ENCODE measurements around the gene IGF2.

The IGF2 gene

DNA sequence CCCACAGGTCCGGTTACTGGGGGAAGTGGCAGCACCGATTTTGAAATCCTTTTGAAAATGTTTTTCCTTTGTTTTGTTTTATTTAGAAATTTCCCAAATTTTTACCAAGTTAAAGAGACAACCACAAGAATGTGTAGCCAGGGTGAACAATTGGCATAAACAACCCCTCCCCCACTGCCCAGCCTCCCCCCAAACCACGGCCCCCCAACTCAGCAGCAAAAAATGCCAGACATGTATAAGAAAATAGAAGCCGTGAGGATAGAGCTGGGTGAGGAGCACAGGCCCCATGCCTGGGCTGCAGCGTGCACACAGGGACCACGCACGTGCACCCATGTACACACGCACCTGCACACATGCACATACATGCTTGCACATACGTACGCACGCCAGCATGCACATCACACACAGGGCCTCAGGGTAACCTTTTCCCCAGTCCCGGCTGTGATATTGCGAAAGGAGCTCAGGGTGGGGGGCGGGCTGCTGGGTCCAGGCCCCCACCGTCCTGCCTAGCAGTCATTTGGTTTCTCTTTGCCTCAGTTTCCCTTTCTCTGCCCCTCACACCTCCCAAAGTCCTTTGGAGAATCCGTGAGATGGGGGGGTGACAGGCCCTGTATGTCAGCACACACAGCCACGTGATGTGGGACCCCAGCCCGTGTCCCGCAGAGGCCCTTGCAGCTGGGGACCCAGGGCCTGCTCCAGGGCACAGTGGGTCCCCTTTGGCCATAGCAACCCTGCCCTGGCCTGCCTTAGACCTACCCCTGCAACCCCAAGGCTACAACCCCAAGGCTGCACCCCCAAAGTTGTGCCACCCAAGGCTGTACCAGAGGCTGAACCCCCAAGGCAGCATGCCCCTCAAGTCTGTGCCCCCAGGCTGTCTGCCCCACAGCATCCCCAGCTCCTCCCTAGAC is 42.9 kb downstream of the IGF2 start:
- Histone ChIP-seq H3K14ac (ENCODE audit: low read length) (no peak overlapping the region), H3K4me3 (ENCODE audit: low read depth, low read length) (no peak overlapping the region), H3K9ac (ENCODE audit: low read length) (no peak overlapping the region), H3K79me1 (ENCODE audit: low read length) (no peaks in the 10 kb centered on the region), H4K12ac (ENCODE audit: low read depth, low read length) (no peak overlapping the region), H3K9me3 (ENCODE audit: insufficient read depth, low read depth, low read length) (peaks cover 9% of the 10 kb centered on the region), H4K91ac (ENCODE audit: low read depth, low read length) (no peak overlapping the region), H2BK120ac (ENCODE audit: insufficient read depth, low read length, poor library complexity) (no peak overlapping the region), H3K27me3 (ENCODE audit: insufficient read depth, low read length) (no peaks in the 10 kb centered on the region), H2AFZ (ENCODE audit: insufficient read depth, low read length, poor library complexity) (no peak overlapping the region), H3K4me1 (ENCODE audit: control insufficient read depth in 1 of 2, insufficient read depth in 2 of 2, low read length in 2 of 2) (peaks cover 0 to 2% of the 10 kb centered on the region in 2 experiments), H3K4ac (ENCODE audit: low read depth, low read length) (no peak overlapping the region), H3K79me2 (ENCODE audit: control insufficient read depth, insufficient read depth, low read length, poor library complexity) (no peaks in the 10 kb centered on the region), H2BK5ac (ENCODE audit: low read depth, low read length, poor library complexity) (no peak overlapping the region), H3K4me2 (ENCODE audit: low read length) (no peak overlapping the region), H3K36me3 (ENCODE audit: control insufficient read depth in 1 of 2, insufficient read depth in 2 of 2, low read length in 2 of 2) (no peaks in the 10 kb centered on the region), H4K8ac (ENCODE audit: low read depth, low read length) (no peak overlapping the region), H3K23ac (ENCODE audit: low read length) (no peak overlapping the region), H3K18ac (ENCODE audit: low read length) (no peak overlapping the region), H2AK5ac (ENCODE audit: low read length) (no peak overlapping the region), H2BK12ac (ENCODE audit: low read length) (no peak overlapping the region), H3K27ac (ENCODE audit: low read depth, low read length) (no peak overlapping the region)
- DNase-seq = no peak
- WGBS (ENCODE audit: extremely low coverage, insufficient coverage, insufficient read length) = no CpG with 5 or more reads among the region's 19 CpGs

DNA sequence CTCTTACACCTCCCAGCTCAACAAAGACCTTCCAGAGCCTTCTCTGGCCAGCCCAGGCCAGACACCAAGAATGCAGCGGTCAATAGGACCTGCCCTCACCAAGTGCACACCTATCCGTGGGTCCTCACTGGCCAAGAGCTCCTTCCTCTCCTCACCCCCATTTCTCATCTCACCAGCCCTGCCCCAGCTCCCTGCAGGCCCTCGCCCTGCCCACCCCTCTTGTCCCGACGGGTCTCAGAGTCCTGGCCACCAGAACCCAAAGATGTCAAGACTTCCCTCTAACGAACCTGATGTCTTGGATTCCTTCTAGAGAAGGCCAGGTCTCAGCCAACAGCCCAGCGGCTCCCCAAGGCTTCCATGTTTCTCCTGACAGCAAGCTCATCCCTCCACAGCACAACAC is 43.6 kb downstream of the IGF2 start:
- Histone ChIP-seq H3K79me1 (ENCODE audit: low read length) (no peaks in the 10 kb centered on the region), H2BK12ac (ENCODE audit: low read length) (no peak overlapping the region), H4K91ac (ENCODE audit: low read depth, low read length) (no peak overlapping the region), H2BK120ac (ENCODE audit: insufficient read depth, low read length, poor library complexity) (no peak overlapping the region), H3K9ac (ENCODE audit: low read length) (no peak overlapping the region), H3K23ac (ENCODE audit: low read length) (no peak overlapping the region), H3K79me2 (ENCODE audit: control insufficient read depth, insufficient read depth, low read length, poor library complexity) (no peaks in the 10 kb centered on the region), H3K4me1 (ENCODE audit: control insufficient read depth in 1 of 2, insufficient read depth in 2 of 2, low read length in 2 of 2) (peaks cover 0 to 2% of the 10 kb centered on the region in 2 experiments), H3K4me3 (ENCODE audit: low read depth, low read length) (no peak overlapping the region), H3K9me3 (ENCODE audit: insufficient read depth, low read depth, low read length) (peaks cover 9% of the 10 kb centered on the region), H2AFZ (ENCODE audit: insufficient read depth, low read length, poor library complexity) (no peak overlapping the region), H3K27me3 (ENCODE audit: insufficient read depth, low read length) (no peaks in the 10 kb centered on the region), H3K14ac (ENCODE audit: low read length) (no peak overlapping the region), H2AK5ac (ENCODE audit: low read length) (no peak overlapping the region), H3K4me2 (ENCODE audit: low read length) (no peak overlapping the region), H4K12ac (ENCODE audit: low read depth, low read length) (no peak overlapping the region), H3K36me3 (ENCODE audit: control insufficient read depth in 1 of 2, insufficient read depth in 2 of 2, low read length in 2 of 2) (no peaks in the 10 kb centered on the region), H2BK5ac (ENCODE audit: low read depth, low read length, poor library complexity) (no peak overlapping the region), H3K27ac (ENCODE audit: low read depth, low read length) (no peak overlapping the region), H3K4ac (ENCODE audit: low read depth, low read length) (no peak overlapping the region), H3K18ac (ENCODE audit: low read length) (no peak overlapping the region), H4K8ac (ENCODE audit: low read depth, low read length) (no peak overlapping the region)
- WGBS (ENCODE audit: extremely low coverage, insufficient coverage, insufficient read length) = no CpG with 5 or more reads among the region's 7 CpGs
- DNase-seq = no peak

DNA sequence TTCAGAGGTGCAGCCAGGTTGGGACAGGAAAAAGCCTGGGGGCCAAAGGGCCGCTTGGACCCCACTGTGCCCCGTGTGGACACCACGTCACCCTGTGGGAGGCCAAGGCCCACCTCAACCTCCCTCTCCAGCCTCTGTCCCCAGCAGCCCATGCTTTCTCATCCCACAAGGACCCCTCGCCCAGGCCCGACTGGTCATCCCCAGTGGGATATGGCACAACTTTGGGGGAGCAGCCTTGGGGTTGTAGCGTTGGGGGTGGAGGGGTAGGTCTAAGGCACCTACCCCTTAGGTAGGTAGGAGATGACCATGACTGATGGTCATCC is 44.0 kb downstream of the IGF2 start:
- Histone ChIP-seq H3K4me3 (ENCODE audit: low read depth, low read length) (no peak overlapping the region), H3K9ac (ENCODE audit: low read length) (no peak overlapping the region), H3K79me2 (ENCODE audit: control insufficient read depth, insufficient read depth, low read length, poor library complexity) (no peaks in the 10 kb centered on the region), H3K36me3 (ENCODE audit: control insufficient read depth in 1 of 2, insufficient read depth in 2 of 2, low read length in 2 of 2) (no peaks in the 10 kb centered on the region), H3K4me2 (ENCODE audit: low read length) (no peak overlapping the region), H2BK12ac (ENCODE audit: low read length) (no peak overlapping the region), H3K9me3 (ENCODE audit: insufficient read depth, low read depth, low read length) (peaks cover 9% of the 10 kb centered on the region), H3K23ac (ENCODE audit: low read length) (no peak overlapping the region), H3K18ac (ENCODE audit: low read length) (no peak overlapping the region), H4K12ac (ENCODE audit: low read depth, low read length) (no peak overlapping the region), H3K27ac (ENCODE audit: low read depth, low read length) (no peak overlapping the region), H2BK120ac (ENCODE audit: insufficient read depth, low read length, poor library complexity) (no peak overlapping the region), H3K27me3 (ENCODE audit: insufficient read depth, low read length) (no peaks in the 10 kb centered on the region), H4K91ac (ENCODE audit: low read depth, low read length) (no peak overlapping the region), H3K4me1 (ENCODE audit: control insufficient read depth in 1 of 2, insufficient read depth in 2 of 2, low read length in 2 of 2) (peaks cover 0 to 2% of the 10 kb centered on the region in 2 experiments), H3K4ac (ENCODE audit: low read depth, low read length) (no peak overlapping the region), H3K14ac (ENCODE audit: low read length) (no peak overlapping the region), H2AFZ (ENCODE audit: insufficient read depth, low read length, poor library complexity) (no peak overlapping the region), H2BK5ac (ENCODE audit: low read depth, low read length, poor library complexity) (no peak overlapping the region), H3K79me1 (ENCODE audit: low read length) (no peaks in the 10 kb centered on the region), H4K8ac (ENCODE audit: low read depth, low read length) (no peak overlapping the region), H2AK5ac (ENCODE audit: low read length) (no peak overlapping the region)
- no peak for DNase-seq
- WGBS (ENCODE audit: extremely low coverage, insufficient coverage, insufficient read length) = no CpG with 5 or more reads among the region's 6 CpGs

DNA sequence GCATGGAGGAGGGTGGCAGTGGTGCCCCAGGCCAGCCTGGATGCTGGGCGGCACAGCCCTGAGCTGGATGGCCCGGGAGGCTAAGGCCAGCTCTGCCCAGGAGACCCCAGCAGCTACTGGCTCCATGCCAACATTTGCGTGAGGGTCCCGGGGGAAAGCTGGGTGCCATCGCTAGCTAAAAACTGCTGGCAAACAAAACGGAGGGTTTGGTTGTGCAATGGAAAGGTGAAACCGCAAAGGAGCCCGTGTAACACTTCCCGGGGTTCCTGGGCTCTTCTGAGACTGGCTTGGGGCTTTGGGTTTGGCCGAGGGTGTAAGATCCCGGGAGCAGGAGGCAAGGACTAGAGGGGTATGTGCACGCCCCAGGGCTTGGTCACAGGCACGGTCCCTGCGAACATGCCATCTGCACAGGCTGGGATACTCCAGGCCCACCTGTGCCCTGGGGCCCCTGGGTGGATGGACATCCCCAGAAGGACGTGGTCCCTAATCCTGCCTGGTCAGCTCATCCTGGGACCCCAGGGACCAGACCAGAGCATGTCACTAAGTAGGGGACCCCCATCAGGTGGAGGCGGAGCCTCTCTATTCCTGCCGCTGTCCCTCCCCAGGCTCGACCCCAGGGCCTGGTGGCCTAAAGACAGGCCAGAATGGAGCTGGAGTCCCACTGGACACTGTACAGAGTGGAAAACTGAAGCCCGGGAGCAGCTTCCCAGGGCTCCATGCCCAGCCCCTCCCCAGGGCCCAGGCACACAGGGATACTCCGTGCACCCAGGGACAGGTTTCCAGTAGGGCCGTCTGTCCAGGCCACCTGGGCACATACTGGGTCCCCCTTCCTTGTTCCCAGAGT is 44.6 kb downstream of the IGF2 start:
- no peak overlapping the region for H4K91ac ChIP-seq (ENCODE audit: low read depth, low read length)
- no peak overlapping the region for H3K9ac ChIP-seq (ENCODE audit: low read length)
- H3K4ac ChIP-seq (ENCODE audit: low read depth, low read length) = no peak overlapping the region
- peaks cover 9% of the 10 kb centered on the region for H3K9me3 ChIP-seq (ENCODE audit: insufficient read depth, low read depth, low read length)
- no peak overlapping the region for H3K14ac ChIP-seq (ENCODE audit: low read length)
- no peak overlapping the region for H2AK5ac ChIP-seq (ENCODE audit: low read length)
- WGBS (ENCODE audit: extremely low coverage, insufficient coverage, insufficient read length) = no CpG with 5 or more reads among the region's 21 CpGs
- H3K4me1 ChIP-seq (ENCODE audit: control insufficient read depth in 1 of 2, insufficient read depth in 2 of 2, low read length in 2 of 2) = peaks cover 0 to 2% of the 10 kb centered on the region in 2 experiments
- no peak overlapping the region for H2AFZ ChIP-seq (ENCODE audit: insufficient read depth, low read length, poor library complexity)
- no peak overlapping the region for H2BK120ac ChIP-seq (ENCODE audit: insufficient read depth, low read length, poor library complexity)
- no peak for DNase-seq
- no peak overlapping the region for H2BK5ac ChIP-seq (ENCODE audit: low read depth, low read length, poor library complexity)
- H3K4me3 ChIP-seq (ENCODE audit: low read depth, low read length) = no peak overlapping the region
- H2BK12ac ChIP-seq (ENCODE audit: low read length) = no peak overlapping the region
- no peaks in the 10 kb centered on the region for H3K36me3 ChIP-seq (ENCODE audit: control insufficient read depth in 1 of 2, insufficient read depth in 2 of 2, low read length in 2 of 2)
- H4K8ac ChIP-seq (ENCODE audit: low read depth, low read length) = no peak overlapping the region
- H3K79me1 ChIP-seq (ENCODE audit: low read length) = no peaks in the 10 kb centered on the region
- no peak overlapping the region for H3K27ac ChIP-seq (ENCODE audit: low read depth, low read length)
- H3K79me2 ChIP-seq (ENCODE audit: control insufficient read depth, insufficient read depth, low read length, poor library complexity) = no peaks in the 10 kb centered on the region
- H3K23ac ChIP-seq (ENCODE audit: low read length) = no peak overlapping the region
- H3K27me3 ChIP-seq (ENCODE audit: insufficient read depth, low read length) = no peaks in the 10 kb centered on the region
- no peak overlapping the region for H3K18ac ChIP-seq (ENCODE audit: low read length)
- no peak overlapping the region for H3K4me2 ChIP-seq (ENCODE audit: low read length)
- no peak overlapping the region for H4K12ac ChIP-seq (ENCODE audit: low read depth, low read length)

Data from trophoblast cell (in vitro differentiated cells and primary cell).